CD4-positive, CD25-positive, alpha-beta regulatory T cell (primary cell): ENCODE data around the gene HSPB1. TPM values are rescaled to one million over a fixed set of nuclear protein-coding genes. Genes with fewer than 3 reads are reported as not detected.

ENCODE experiments used
- ATAC-seq, 2 donors: fragments of 150-1000 bp; cut with Tn5 transposase; one replicate each; pipeline ENCODE4 v1.10.0; 2021; ENCODE audit warnings: low read depth in 2 of 2, moderate number of reproducible peaks in 2 of 2, moderate library complexity in 1 of 2
- DNase-seq, 3 donors: peaks; one replicate each; pipeline versions ENCODE4 v3.0.0 to v3.0.0-alpha.2; 2012 to 2022; ENCODE audit warnings: mixed read lengths in 1 of 3
- H3K27ac ChIP-seq: one replicate; pipeline ENCODE4 v1.7.0; 2013; ENCODE audit warnings: mild to moderate bottlenecking, low read length; ENCODE audit not compliant: insufficient read depth, poor library complexity, severe bottlenecking
- H3K27me3 ChIP-seq: one replicate; pipeline ENCODE4 v1.7.0; 2013; ENCODE audit warnings: low read length; ENCODE audit not compliant: control insufficient read depth, insufficient read depth
- H3K36me3 ChIP-seq: one replicate; pipeline ENCODE4 v1.7.0; 2013; ENCODE audit warnings: mild to moderate bottlenecking, low read length, moderate library complexity; ENCODE audit not compliant: control insufficient read depth, insufficient read depth
- H3K4me1 ChIP-seq: 2 replicates; pipeline ENCODE4 v1.7.0; 2013; ENCODE audit warnings: mild to moderate bottlenecking, low read length; ENCODE audit not compliant: insufficient read depth, control insufficient read depth, poor library complexity, severe bottlenecking
- H3K4me3 ChIP-seq: one replicate; pipeline ENCODE4 v1.7.0; 2013; ENCODE audit warnings: low read depth, mild to moderate bottlenecking, low read length, moderate library complexity
- H3K9me3 ChIP-seq, 2 experiments: 1 replicate in 1 of 2; 2 replicates in 1 of 2; pipeline ENCODE4 v1.7.0; 2013; ENCODE audit warnings: low read length in 2 of 2, mild to moderate bottlenecking in 1 of 2, moderate library complexity in 1 of 2; ENCODE audit not compliant: control insufficient read depth in 2 of 2
- H3K27ac Mint-ChIP-seq, 3 donors: one replicate each; pipeline ENCODE4 v1.8.0; 2020 to 2022; ENCODE audit warnings: mild to moderate bottlenecking in 3 of 3, mixed read lengths in 3 of 3, moderate library complexity in 2 of 3
- H3K27me3 Mint-ChIP-seq: one replicate; pipeline ENCODE4 v1.8.0; 2022; ENCODE audit warnings: mild to moderate bottlenecking, mixed read lengths
- H3K36me3 Mint-ChIP-seq: one replicate; pipeline ENCODE4 v1.8.0; 2020; ENCODE audit warnings: mixed read lengths
- H3K4me1 Mint-ChIP-seq, 4 donors: one replicate each; pipeline ENCODE4 v1.8.0; 2020 to 2022; ENCODE audit warnings: mixed read lengths in 4 of 4, mild to moderate bottlenecking in 1 of 4
- H3K4me3 Mint-ChIP-seq, 4 donors: one replicate each; pipeline ENCODE4 v1.8.0; 2020 to 2022; ENCODE audit warnings: mild to moderate bottlenecking in 4 of 4, mixed read lengths in 4 of 4, moderate library complexity in 3 of 4
- H3K9me3 Mint-ChIP-seq, 7 donors: one replicate each; pipeline ENCODE4 v1.8.0; 2020 to 2022; ENCODE audit warnings: mixed read lengths in 7 of 7, mild to moderate bottlenecking in 3 of 7, moderate library complexity in 2 of 7
- polyA plus RNA-seq, 4 donors: library from polyadenylated mRNA; unstranded; fragments of 300-500 nt; fragmentation: Illumina TruSeq; gene quantifications; one replicate each; pipeline ENCODE4 v1.2.3, GENCODE V29; 2021
- total RNA-seq: library from RNA; stranded (reverse); gene quantifications from one replicate; pipeline ENCODE4 v1.2.3, GENCODE V29; 2022

HSPB1 gene
- total and polyA plus RNA-seq, 5 donors from 2014 or later = 23.0 to 81.2 (median 51.0) TPM

GRCh38 chr7:76272142-76272541, 30.3 kb upstream of the HSPB1 start:
- H3K27me3 ChIP-seq = peaks cover 8% of the 10 kb centered on the region
- H3K36me3 ChIP-seq = no peaks in the 10 kb centered on the region
- H3K9me3 ChIP-seq = no peaks in the 10 kb centered on the region
- DNase-seq = no peak
- Mint-ChIP-seq H3K27me3 (peaks cover 53% of the 10 kb centered on the region), H3K4me1 (peaks cover 0 to 6% (median 2%) of the 10 kb centered on the region in 4 donors), H3K36me3 (no peaks in the 10 kb centered on the region), H3K9me3 (no peaks in the 10 kb centered on the region), H3K4me3 (no peak overlapping the region), H3K27ac (no peak overlapping the region)
- no peak overlapping the region for H3K27ac ChIP-seq
- no peak overlapping the region for H3K4me3 ChIP-seq
- peaks cover under 1% of the 10 kb centered on the region for H3K4me1 ChIP-seq
- no peak for ATAC-seq

DNA sequence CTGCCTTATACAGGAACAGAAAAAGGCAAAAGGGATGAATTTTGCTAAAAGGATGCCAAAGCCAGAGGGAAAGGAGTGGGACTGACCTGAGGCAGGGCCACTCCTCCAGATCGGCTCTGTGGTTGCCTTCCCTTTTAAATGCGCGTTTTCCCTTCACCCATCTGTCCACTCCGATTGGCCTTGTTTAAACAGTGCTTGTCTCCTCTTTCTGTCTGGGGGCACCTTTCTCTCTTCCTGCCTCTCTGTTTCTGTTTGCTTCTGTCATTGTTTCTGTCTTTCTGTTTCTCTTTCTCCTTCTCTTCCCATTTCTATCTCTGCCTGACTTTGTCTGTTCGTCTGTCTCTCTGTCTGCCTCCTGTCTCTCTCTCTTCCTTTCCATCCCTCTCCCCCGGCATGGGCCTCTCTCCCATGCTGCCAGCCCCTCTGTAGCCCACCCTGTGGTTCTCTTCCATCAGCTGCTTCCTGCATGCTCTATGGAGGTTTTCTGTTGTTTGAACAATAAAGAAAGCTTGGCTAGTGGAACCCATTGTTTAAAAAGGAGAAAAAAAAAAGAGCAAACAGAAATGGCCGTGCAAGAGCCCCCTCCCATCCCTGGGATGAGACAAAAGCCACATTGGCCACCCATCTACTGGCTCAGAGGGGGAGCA, 29.5 kb upstream of the HSPB1 start:
- Mint-ChIP-seq H3K4me3 (no peak overlapping the region), H3K27me3 (peaks cover 53% of the 10 kb centered on the region), H3K9me3 (no peaks in the 10 kb centered on the region), H3K36me3 (no peaks in the 10 kb centered on the region), H3K4me1 (peaks cover 0 to 4% (median 2%) of the 10 kb centered on the region in 4 donors), H3K27ac (no peak overlapping the region)
- DNase-seq = no peak
- no peak for ATAC-seq
- Histone ChIP-seq H3K36me3 (no peaks in the 10 kb centered on the region), H3K27ac (no peak overlapping the region), H3K4me3 (no peak overlapping the region), H3K4me1 (no peaks in the 10 kb centered on the region), H3K27me3 (peaks cover 8% of the 10 kb centered on the region), H3K9me3 (no peaks in the 10 kb centered on the region)

- peaks cover 8% of the 10 kb centered on the region for H3K27me3 ChIP-seq
- H3K4me3 ChIP-seq = no peak overlapping the region
- DNase-seq = no peak
- H3K9me3 Mint-ChIP-seq = no peaks in the 10 kb centered on the region
- H3K4me3 Mint-ChIP-seq = no peak overlapping the region
- no peaks in the 10 kb centered on the region for H3K36me3 Mint-ChIP-seq
- H3K27me3 Mint-ChIP-seq = peaks cover 55% of the 10 kb centered on the region
- no peaks in the 10 kb centered on the region for H3K4me1 ChIP-seq
- no peaks in the 10 kb centered on the region for H3K36me3 ChIP-seq
- H3K27ac ChIP-seq = no peak overlapping the region
- no peak overlapping the region for H3K27ac Mint-ChIP-seq
- no peaks in the 10 kb centered on the region for H3K9me3 ChIP-seq
- peaks cover 0 to 1% (median under 1%) of the 10 kb centered on the region in 4 donors for H3K4me1 Mint-ChIP-seq
- ATAC-seq = no peak
Measured at GRCh38 chr7:76273503-76273902, 29.0 kb upstream of the HSPB1 start.

GRCh38 chr7:76278540-76278939, 23.9 kb upstream of the HSPB1 start:
- H3K27me3 ChIP-seq = peaks cover 10% of the 10 kb centered on the region
- peaks cover 58% of the 10 kb centered on the region for H3K27me3 Mint-ChIP-seq

GRCh38 chr7:76280408-76280807, 22.1 kb upstream of the HSPB1 start:
- peaks cover 60% of the 10 kb centered on the region for H3K27me3 Mint-ChIP-seq
- no peak for DNase-seq
- H3K4me3 Mint-ChIP-seq = peak overlapping the region in 1 of 4 donors; percentile 68

More at GRCh38 chr7:76278540-76278939, 23.9 kb upstream of the HSPB1 start:
- Histone ChIP-seq H3K4me1 (peaks cover 22% of the 10 kb centered on the region), H3K27ac (no peak overlapping the region), H3K9me3 (no peaks in the 10 kb centered on the region), H3K36me3 (no peaks in the 10 kb centered on the region), H3K4me3 (no peak overlapping the region)
- Mint-ChIP-seq H3K9me3 (no peaks in the 10 kb centered on the region), H3K4me3 (peak overlapping the region in 2 of 4 donors; percentile 5 to 13), H3K36me3 (no peaks in the 10 kb centered on the region), H3K4me1 (peaks cover 0 to 13% (median 6%) of the 10 kb centered on the region in 4 donors), H3K27ac (no peak overlapping the region)
- no peak for DNase-seq
- no peak for ATAC-seq

GRCh38 chr7:76281006-76281705, 21.3 kb upstream of the HSPB1 start:
- peaks cover 58% of the 10 kb centered on the region for H3K27me3 Mint-ChIP-seq
- peak overlapping the region in 1 of 3 donors; percentile 94 for H3K27ac Mint-ChIP-seq
- H3K27me3 ChIP-seq = peaks cover 12% of the 10 kb centered on the region
- DNase-seq (no peak), ATAC-seq (peak; percentile 40 to 45)
- peak overlapping the region in 3 of 4 donors; percentile 70 to 89 (median 73) for H3K4me3 Mint-ChIP-seq
- peaks cover 0 to 1% (median 0%) of the 10 kb centered on the region in 7 donors for H3K9me3 Mint-ChIP-seq
- no peak overlapping the region for H3K27ac ChIP-seq
- peaks cover 22% of the 10 kb centered on the region for H3K4me1 ChIP-seq
- H3K4me1 Mint-ChIP-seq = peaks cover 0 to 16% (median 8%) of the 10 kb centered on the region in 4 donors
- H3K36me3 ChIP-seq = no peaks in the 10 kb centered on the region
- H3K36me3 Mint-ChIP-seq = no peaks in the 10 kb centered on the region
- no peak overlapping the region for H3K4me3 ChIP-seq
- H3K9me3 ChIP-seq = no peaks in the 10 kb centered on the region

More at GRCh38 chr7:76280408-76280807, 22.1 kb upstream of the HSPB1 start:
- Histone ChIP-seq H3K4me1 (peaks cover 22% of the 10 kb centered on the region), H3K9me3 (no peaks in the 10 kb centered on the region), H3K27me3 (peaks cover 14% of the 10 kb centered on the region), H3K27ac (no peak overlapping the region), H3K4me3 (no peak overlapping the region), H3K36me3 (no peaks in the 10 kb centered on the region)
- no peak for ATAC-seq
- H3K27ac Mint-ChIP-seq = no peak overlapping the region
- peaks cover 0 to 1% (median 0%) of the 10 kb centered on the region in 7 donors for H3K9me3 Mint-ChIP-seq
- no peaks in the 10 kb centered on the region for H3K36me3 Mint-ChIP-seq
- H3K4me1 Mint-ChIP-seq = peaks cover 0 to 16% (median 8%) of the 10 kb centered on the region in 4 donors

DNA sequence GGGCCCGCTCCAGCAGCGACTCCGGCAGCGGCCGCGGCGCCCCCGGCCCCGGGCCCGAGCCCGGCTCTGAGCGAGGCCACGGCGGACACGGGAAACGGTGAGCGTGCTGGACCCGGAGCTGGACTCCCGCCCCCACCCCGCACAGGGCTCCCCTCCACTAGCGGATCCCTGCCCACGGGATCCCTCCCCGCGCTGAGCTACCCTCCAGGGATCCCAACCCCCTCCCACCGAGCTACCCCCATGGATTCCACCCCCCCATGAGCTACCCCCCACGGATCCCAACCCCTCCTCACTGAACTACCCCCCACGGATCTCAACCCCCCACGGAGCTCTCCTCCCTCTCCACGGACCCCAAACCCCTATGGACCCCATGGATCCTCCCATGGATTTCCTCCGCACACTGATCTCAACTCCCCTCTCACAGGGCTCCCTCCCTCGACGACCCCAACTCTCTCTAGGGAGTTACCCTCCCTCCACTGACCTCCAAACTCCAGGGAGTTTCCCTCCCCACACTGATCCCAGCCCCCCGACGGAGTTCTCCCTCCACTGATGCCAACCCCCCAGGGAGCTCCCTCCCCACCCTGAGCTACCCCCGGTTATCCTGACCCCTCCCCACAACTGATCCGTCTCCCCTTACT, 20.6 kb upstream of the HSPB1 start:
- peaks cover 22% of the 10 kb centered on the region for H3K4me1 ChIP-seq
- ATAC-seq (no peak), DNase-seq (no peak)
- no peak overlapping the region for H3K27ac ChIP-seq
- H3K27me3 ChIP-seq = peaks cover 9% of the 10 kb centered on the region
- H3K27ac Mint-ChIP-seq = no peak overlapping the region
- H3K36me3 ChIP-seq = no peaks in the 10 kb centered on the region
- peaks cover 0 to 16% (median 8%) of the 10 kb centered on the region in 4 donors for H3K4me1 Mint-ChIP-seq
- H3K36me3 Mint-ChIP-seq = no peaks in the 10 kb centered on the region
- peaks cover 0 to 1% (median 0%) of the 10 kb centered on the region in 7 donors for H3K9me3 Mint-ChIP-seq
- H3K9me3 ChIP-seq = no peaks in the 10 kb centered on the region
- peak overlapping the region in 3 of 4 donors; percentile 70 to 77 (median 74) for H3K4me3 Mint-ChIP-seq
- H3K4me3 ChIP-seq = no peak overlapping the region
- H3K27me3 Mint-ChIP-seq = peaks cover 51% of the 10 kb centered on the region
